Neural cell (in vitro differentiated cells): ENCODE measurements around the gene GLI3. TPM values are rescaled to one million over a fixed set of nuclear protein-coding genes. Genes with fewer than 3 reads are reported as not detected.
A peak's percentile ranks its signal among the peaks of the same experiment; 100 is the strongest.

Source experiments
- H2AFZ ChIP-seq: fragments of 200-600, 300-800 bp; sonication (generic), shearing (Covaris generic); 2 replicates; pipeline ENCODE4 v1.6.0; 2014; ENCODE audit warnings: low read depth, mild to moderate bottlenecking, antibody characterized with exemption, low read length, moderate library complexity
- H3F3A ChIP-seq: fragments of 200-600 bp; shearing (Covaris generic); 2 replicates; pipeline ENCODE4 v1.6.1; 2016; ENCODE audit warnings: mild to moderate bottlenecking, moderate library complexity, mixed read lengths, antibody characterized with exemption, low read length; ENCODE audit not compliant: insufficient read depth, poor library complexity, severe bottlenecking
- H3K27ac ChIP-seq: fragments of 200-600, 300-800 bp; sonication (generic), shearing (Covaris generic); 2 replicates; pipeline ENCODE4 v1.5.1; 2014; ENCODE audit warnings: mild to moderate bottlenecking, low read length, moderate library complexity
- H3K27me3 ChIP-seq: fragments of 300-800, 200-600 bp; sonication (generic), shearing (Covaris generic); 2 replicates; pipeline ENCODE4 v1.6.0; 2014; ENCODE audit warnings: mild to moderate bottlenecking, low read depth, low read length, moderate library complexity; ENCODE audit not compliant: insufficient read depth
- H3K36me3 ChIP-seq: fragments of 300-800, 200-600 bp; sonication (generic), shearing (Covaris generic); 2 replicates; pipeline ENCODE4 v1.5.1; 2014; ENCODE audit warnings: mild to moderate bottlenecking, antibody characterized with exemption, low read length, moderate library complexity; ENCODE audit not compliant: insufficient read depth
- H3K4me2 ChIP-seq: fragments of 300-800, 200-600 bp; sonication (generic), shearing (Covaris generic); 2 replicates; pipeline ENCODE4 v1.6.0; 2014; ENCODE audit warnings: mild to moderate bottlenecking, low read length
- H3K4me3 ChIP-seq: fragments of 300-800, 200-600 bp; sonication (generic), shearing (Covaris generic); 2 replicates; pipeline ENCODE4 v1.5.1; 2014; ENCODE audit warnings: mild to moderate bottlenecking, low read length, moderate library complexity
- H3K79me2 ChIP-seq: fragments of 200-600 bp; shearing (Covaris generic); replicated peaks from 2 replicates; pipeline ENCODE4 v1.6.0; 2014; ENCODE audit warnings: mild to moderate bottlenecking, low read length, moderate library complexity; ENCODE audit not compliant: insufficient read depth
- H3K9ac ChIP-seq: fragments of 300-800, 200-600 bp; sonication (generic), shearing (Covaris generic); 2 replicates; pipeline ENCODE4 v1.6.1; 2016; ENCODE audit warnings: mild to moderate bottlenecking, low read length, mixed read lengths
- H3K9me2 ChIP-seq: fragments of 200-600 bp; shearing (Covaris generic); 2 replicates; pipeline ENCODE4 v1.6.1; 2016; ENCODE audit warnings: mild to moderate bottlenecking, low read length, mixed read lengths; ENCODE audit not compliant: insufficient read depth
- H3K9me3 ChIP-seq: fragments of 200-600, 300-800 bp; sonication (generic), shearing (Covaris generic); 2 replicates; pipeline ENCODE4 v1.6.1; 2016; ENCODE audit warnings: mild to moderate bottlenecking, mixed run types, low read length, moderate library complexity, mixed read lengths
- H4K20me1 ChIP-seq: fragments of 200-600 bp; shearing (Covaris generic); 2 replicates; pipeline ENCODE4 v1.6.1; 2016; ENCODE audit warnings: mild to moderate bottlenecking, mixed run types; ENCODE audit not compliant: insufficient read depth
- EP300 ChIP-seq: fragments of 450-650 bp; conservative IDR thresholded peaks from 2 replicates; pipeline ENCODE4 v1.6.1; 2014; ENCODE audit warnings: antibody characterized with exemption, mild to moderate bottlenecking, moderate library complexity; ENCODE audit not compliant: poor library complexity, severe bottlenecking
- EZH2 ChIP-seq: fragments of 200-600, 300-800 bp; shearing (Covaris generic), sonication (generic); IDR thresholded peaks from 2 replicates; pipeline ENCODE4 v1.6.1; 2014; ENCODE audit warnings: antibody characterized with exemption, low read length, borderline replicate concordance, mild to moderate bottlenecking; ENCODE audit not compliant: insufficient read depth, poor library complexity, severe bottlenecking
- POLR2AphosphoS5 ChIP-seq: IDR thresholded peaks from 2 replicates; pipeline ENCODE4 v1.6.1; 2012
- RAD21 ChIP-seq: fragments of 450-650 bp; conservative IDR thresholded peaks from 2 replicates; pipeline ENCODE4 v1.6.1; 2014; ENCODE audit warnings: antibody characterized with exemption, mild to moderate bottlenecking, moderate library complexity
- TAF1 ChIP-seq: IDR thresholded peaks from 2 replicates; pipeline ENCODE4 v1.6.1; 2012; ENCODE audit warnings: low read depth
- polyA plus RNA-seq: library from polyadenylated mRNA; depleted of rRNA; stranded (reverse); fragments of >200 nt; gene quantifications from 2 replicates; pipeline ENCODE4 v1.2.3, GENCODE V29; 2014
- TF ChIP-seq, protein P1 (sequence below): IDR thresholded peaks from 2 replicates; pipeline ENCODE4 v1.6.1; 2012; ENCODE audit warnings: borderline replicate concordance
- TF ChIP-seq, protein P2 (sequence below): fragments of 450-650 bp; IDR thresholded peaks from 2 replicates; pipeline ENCODE4 v1.5.1; 2014; ENCODE audit warnings: antibody characterized with exemption, mild to moderate bottlenecking, moderate library complexity; ENCODE audit not compliant: poor library complexity, severe bottlenecking

The GLI3 gene
- polyA plus RNA-seq, 1 donor from 2014 or later, result 0.19 TPM

DNA sequence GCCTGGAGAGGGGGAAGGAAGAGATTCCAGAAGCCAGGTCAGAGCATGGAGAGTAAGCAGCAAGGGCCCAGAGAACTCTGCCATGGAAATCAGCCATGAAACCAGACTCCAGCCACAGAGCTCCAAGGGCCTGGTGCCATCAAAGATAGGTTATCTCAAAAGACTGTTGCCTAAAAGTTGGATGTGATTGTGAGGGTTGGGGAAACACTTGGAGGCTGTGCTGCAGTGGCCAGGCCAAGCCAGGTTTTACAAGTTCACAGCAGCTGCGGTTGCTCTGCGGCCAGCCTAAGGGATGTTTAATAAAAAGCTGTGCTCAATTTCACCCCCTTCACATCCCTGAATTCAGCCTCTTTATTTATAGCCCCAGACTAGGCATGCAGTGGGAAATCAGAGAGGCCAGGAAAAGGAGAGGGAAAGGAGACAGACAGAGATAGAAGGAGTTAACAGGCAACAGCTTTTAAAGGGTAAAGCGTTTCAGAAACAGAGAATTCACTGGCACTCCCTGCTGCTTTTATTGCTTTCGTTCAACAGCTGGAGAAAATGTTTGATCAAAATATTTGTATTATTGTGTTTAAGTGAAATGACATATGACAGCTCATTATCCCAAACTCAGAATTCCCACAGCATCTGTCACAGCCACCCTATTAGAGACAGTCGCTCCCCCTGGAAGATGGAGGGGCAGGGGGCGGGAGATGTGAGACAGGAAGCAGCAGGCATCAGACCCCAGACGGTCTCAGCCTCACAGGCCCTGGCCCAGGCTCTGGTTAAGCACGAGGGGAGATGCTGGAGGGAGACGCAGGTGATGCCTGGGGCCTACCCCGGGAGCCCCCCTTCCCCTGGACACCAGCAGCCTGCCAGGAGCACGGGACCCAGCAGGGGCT, 140.1 kb downstream of the GLI3 start:
- Histone ChIP-seq H2AFZ (no peak overlapping the region), H3K9me2 (no peaks in the 10 kb centered on the region), H3F3A (no peaks in the 10 kb centered on the region), H3K27me3 (peaks cover 29% of the 10 kb centered on the region), H3K9me3 (no peaks in the 10 kb centered on the region), H3K4me3 (peak overlapping the region; percentile 5), H4K20me1 (no peaks in the 10 kb centered on the region), H3K4me2 (no peak overlapping the region), H3K36me3 (no peaks in the 10 kb centered on the region), H3K27ac (no peak overlapping the region), H3K9ac (no peak overlapping the region), H3K79me2 (peaks cover 85% of the 10 kb centered on the region)
- TF ChIP-seq EZH2, result no peak
- TF ChIP-seq TAF1, result no peak
- peak; percentile 98 for TF ChIP-seq POLR2AphosphoS5
- TF ChIP-seq EP300, result peak; percentile 86
- TF ChIP-seq, protein P1, sequence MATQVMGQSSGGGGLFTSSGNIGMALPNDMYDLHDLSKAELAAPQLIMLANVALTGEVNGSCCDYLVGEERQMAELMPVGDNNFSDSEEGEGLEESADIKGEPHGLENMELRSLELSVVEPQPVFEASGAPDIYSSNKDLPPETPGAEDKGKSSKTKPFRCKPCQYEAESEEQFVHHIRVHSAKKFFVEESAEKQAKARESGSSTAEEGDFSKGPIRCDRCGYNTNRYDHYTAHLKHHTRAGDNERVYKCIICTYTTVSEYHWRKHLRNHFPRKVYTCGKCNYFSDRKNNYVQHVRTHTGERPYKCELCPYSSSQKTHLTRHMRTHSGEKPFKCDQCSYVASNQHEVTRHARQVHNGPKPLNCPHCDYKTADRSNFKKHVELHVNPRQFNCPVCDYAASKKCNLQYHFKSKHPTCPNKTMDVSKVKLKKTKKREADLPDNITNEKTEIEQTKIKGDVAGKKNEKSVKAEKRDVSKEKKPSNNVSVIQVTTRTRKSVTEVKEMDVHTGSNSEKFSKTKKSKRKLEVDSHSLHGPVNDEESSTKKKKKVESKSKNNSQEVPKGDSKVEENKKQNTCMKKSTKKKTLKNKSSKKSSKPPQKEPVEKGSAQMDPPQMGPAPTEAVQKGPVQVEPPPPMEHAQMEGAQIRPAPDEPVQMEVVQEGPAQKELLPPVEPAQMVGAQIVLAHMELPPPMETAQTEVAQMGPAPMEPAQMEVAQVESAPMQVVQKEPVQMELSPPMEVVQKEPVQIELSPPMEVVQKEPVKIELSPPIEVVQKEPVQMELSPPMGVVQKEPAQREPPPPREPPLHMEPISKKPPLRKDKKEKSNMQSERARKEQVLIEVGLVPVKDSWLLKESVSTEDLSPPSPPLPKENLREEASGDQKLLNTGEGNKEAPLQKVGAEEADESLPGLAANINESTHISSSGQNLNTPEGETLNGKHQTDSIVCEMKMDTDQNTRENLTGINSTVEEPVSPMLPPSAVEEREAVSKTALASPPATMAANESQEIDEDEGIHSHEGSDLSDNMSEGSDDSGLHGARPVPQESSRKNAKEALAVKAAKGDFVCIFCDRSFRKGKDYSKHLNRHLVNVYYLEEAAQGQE, result peak; percentile 74

DNA sequence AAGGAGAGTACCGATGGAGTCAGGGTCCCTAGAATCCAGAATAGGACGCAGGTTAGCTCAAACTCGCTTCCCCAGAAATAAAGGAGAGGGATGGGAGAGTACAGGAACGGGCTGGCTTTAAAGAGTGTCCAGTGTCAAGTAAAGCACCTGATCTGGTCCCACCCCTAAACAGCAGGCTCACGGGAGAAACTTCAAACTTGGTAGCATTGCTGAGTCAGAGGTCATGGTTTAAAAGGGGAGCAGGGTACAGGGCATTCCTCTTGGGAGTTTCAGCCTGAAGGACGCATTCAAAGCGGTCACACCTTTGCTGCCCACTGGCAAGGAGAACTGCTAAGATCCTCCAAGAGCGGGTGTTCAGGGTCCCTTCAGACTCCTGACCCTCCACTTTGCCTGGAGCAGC, 140.7 kb downstream of the GLI3 start:
- Histone ChIP-seq H3K27me3 (peaks cover 35% of the 10 kb centered on the region), H3K9me3 (no peaks in the 10 kb centered on the region), H3K79me2 (peaks cover 90% of the 10 kb centered on the region), H3K4me2 (no peak overlapping the region), H3K4me3 (no peak overlapping the region), H3K9ac (no peak overlapping the region), H3K9me2 (no peaks in the 10 kb centered on the region), H3K27ac (no peak overlapping the region), H3K36me3 (no peaks in the 10 kb centered on the region), H3F3A (no peaks in the 10 kb centered on the region), H2AFZ (no peak overlapping the region), H4K20me1 (no peaks in the 10 kb centered on the region)
- no peak for TF ChIP-seq EP300
- TF ChIP-seq, protein P2, sequence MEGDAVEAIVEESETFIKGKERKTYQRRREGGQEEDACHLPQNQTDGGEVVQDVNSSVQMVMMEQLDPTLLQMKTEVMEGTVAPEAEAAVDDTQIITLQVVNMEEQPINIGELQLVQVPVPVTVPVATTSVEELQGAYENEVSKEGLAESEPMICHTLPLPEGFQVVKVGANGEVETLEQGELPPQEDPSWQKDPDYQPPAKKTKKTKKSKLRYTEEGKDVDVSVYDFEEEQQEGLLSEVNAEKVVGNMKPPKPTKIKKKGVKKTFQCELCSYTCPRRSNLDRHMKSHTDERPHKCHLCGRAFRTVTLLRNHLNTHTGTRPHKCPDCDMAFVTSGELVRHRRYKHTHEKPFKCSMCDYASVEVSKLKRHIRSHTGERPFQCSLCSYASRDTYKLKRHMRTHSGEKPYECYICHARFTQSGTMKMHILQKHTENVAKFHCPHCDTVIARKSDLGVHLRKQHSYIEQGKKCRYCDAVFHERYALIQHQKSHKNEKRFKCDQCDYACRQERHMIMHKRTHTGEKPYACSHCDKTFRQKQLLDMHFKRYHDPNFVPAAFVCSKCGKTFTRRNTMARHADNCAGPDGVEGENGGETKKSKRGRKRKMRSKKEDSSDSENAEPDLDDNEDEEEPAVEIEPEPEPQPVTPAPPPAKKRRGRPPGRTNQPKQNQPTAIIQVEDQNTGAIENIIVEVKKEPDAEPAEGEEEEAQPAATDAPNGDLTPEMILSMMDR, result no peak
- TF ChIP-seq EZH2, result no peak
- TF ChIP-seq RAD21, result no peak
- TF ChIP-seq TAF1, result no peak
